Adrenal gland (tissue), 12 donors: ENCODE measurements around the gene AGK. TPM values are rescaled to one million over a fixed set of nuclear protein-coding genes. Genes with fewer than 3 reads are reported as not detected.

Experiments used
- DNase-seq, 7 donors: peaks; one replicate each; pipeline ENCODE4 v3.0.0-alpha.2; 2019 to 2020
- H3K27ac ChIP-seq, 5 donors: fragments of 200-600 bp; sonication (generic) in 4 of 5; 1 replicate in 3 of 5; 2 replicates in 2 of 5; pipeline versions ENCODE4 v1.5.1 to v1.8.0; 2016 to 2020; ENCODE audit warnings: mild to moderate bottlenecking in 1 of 5
- H3K27me3 ChIP-seq: fragments of 200-600 bp; 2 replicates; pipeline ENCODE4 v1.8.0; 2021
- H3K36me3 ChIP-seq, 2 donors: fragments of 200-600 bp; replicated peaks in 1 of 2; 1 replicate in 1 of 2; 2 replicates in 1 of 2; pipeline versions ENCODE4 v1.5.1 to v1.8.0; 2018 to 2022
- H3K4me1 ChIP-seq, 2 donors: fragments of 200-600 bp; replicated peaks in 1 of 2; 1 replicate in 1 of 2; 2 replicates in 1 of 2; pipeline versions ENCODE4 v1.5.1 to v1.8.0; 2018 to 2021
- H3K4me3 ChIP-seq, 4 donors: fragments of 200-600 bp; sonication (generic) in 3 of 4; one replicate each; pipeline ENCODE4 v1.5.1; 2016 to 2018
- H3K9me3 ChIP-seq, 3 donors: fragments of 200-600 bp; sonication (generic) in 1 of 3; replicated peaks in 1 of 3; 1 replicate in 2 of 3; 2 replicates in 1 of 3; pipeline versions ENCODE4 v1.5.1 to v1.8.0; 2016 to 2021
- CTCF ChIP-seq, 6 experiments: fragments of 450-650 bp in 4 of 6; fragments of 200-600 bp in 2 of 6; sonication (generic) in 1 of 6; IDR thresholded peaks; 1 replicate in 5 of 6; 2 replicates in 1 of 6; pipeline versions ENCODE4 v1.5.1 to v1.8.0; 2016 to 2021; ENCODE audit warnings: antibody characterized with exemption in 6 of 6, mild to moderate bottlenecking in 2 of 6, moderate library complexity in 1 of 6
- POLR2A ChIP-seq, 2 donors: fragments of 450-650 bp; IDR thresholded peaks; one replicate each; pipeline ENCODE4 v1.6.1; 2017; ENCODE audit warnings: antibody characterized with exemption in 2 of 2, mild to moderate bottlenecking in 2 of 2, moderate library complexity in 1 of 2
- WGBS, 4 donors: extraction: QIAGEN DNeasy Blood & Tissue Kit in 2 of 4; methylation state at CpG; one replicate each; pipeline versions ENCODE4 v1.1.5 to v1.1.7; 2013 to 2017; 5-methylcytosine and 5-hydroxymethylcytosine counted together
- intact Hi-C, 2 donors: fragments of 100-400 bp; cut with DNase I; formaldehyde crosslinking; loops; one replicate each; pipeline versions ENCODE4 v1.14.1 to v1.15.0; 2022 to 2023
- polyA plus RNA-seq, 3 donors: library from polyadenylated mRNA; stranded (reverse); fragments of 200-250 nt in 2 of 3; fragments of 350-450 nt in 1 of 3; fragmentation: Illumina TruSeq in 1 of 3; extraction: RNeasy Lipid Tissue Mini Kit (QIAGEN cat#74804) in 1 of 3; gene quantifications; one replicate each; pipeline ENCODE4 v1.2.3, GENCODE V29; 2013 to 2014
- total RNA-seq, 9 donors: library from RNA; depleted of rRNA in 4 of 9; stranded (reverse); fragments of >200 nt in 4 of 9; fragments of 120-200 nt in 1 of 9; fragmentation: NEBNext Ultra II Directional in 1 of 9; extraction: Animal tissue kit (Norgen Biotek cat#: 25700) in 1 of 9; gene quantifications; one replicate each; pipeline versions ENCODE4 v1.1.0 to v1.2.4, GENCODE V29; 2013 to 2023
- donor health status: healthy with polysubstance abuse.
- donor health status: Bipolar disorder and iron deficiency.
- donor health status: DM: yes; HTN: yes; CAD: no.
- donor health status: DM: no; HTN: no; CAD: no.
- donor health status: DM: no; HTN: no; CAD: no.
- donor health status: DM: yes; HTN: yes; CAD: no.

Gene AGK
- total and polyA plus RNA-seq, 12 donors: 11.1 to 89.9 (median 28.3) TPM

GRCh38 chr7:141676618-141677017 is 125.4 kb downstream of the AGK start:
- no peak overlapping the region for H3K4me3 ChIP-seq
- H3K27me3 ChIP-seq: no peaks in the 10 kb centered on the region
- no peak for TF ChIP-seq CTCF (IDR thresholded peaks at IDR 0.05)
- no peak for TF ChIP-seq POLR2A (IDR thresholded peaks at IDR 0.05)
- no peaks in the 10 kb centered on the region for H3K9me3 ChIP-seq
- H3K27ac ChIP-seq: no peak overlapping the region
- no peak for DNase-seq
- intact Hi-C loops: no loop called here
- H3K4me1 ChIP-seq: peaks cover 0 to 7% of the 10 kb centered on the region in 2 donors
- no peaks in the 10 kb centered on the region for H3K36me3 ChIP-seq
- 75 to 81% (median 79%) methylated on average over 3 of the region's 3 CpGs for WGBS, 4 donors

- no peak overlapping the region for H3K4me3 ChIP-seq
- intact Hi-C loops: no loop called here
- no peak overlapping the region for H3K27ac ChIP-seq
- no peaks in the 10 kb centered on the region for H3K27me3 ChIP-seq
- H3K9me3 ChIP-seq: no peaks in the 10 kb centered on the region
- no peaks in the 10 kb centered on the region for H3K36me3 ChIP-seq
- no peak for DNase-seq
- peaks cover 0 to 7% of the 10 kb centered on the region in 2 donors for H3K4me1 ChIP-seq
- TF ChIP-seq POLR2A (IDR thresholded peaks at IDR 0.05) (no peak), CTCF (IDR thresholded peaks at IDR 0.05) (no peak)
Observed at GRCh38 chr7:141679014-141679413, 127.8 kb downstream of the AGK start.

DNA sequence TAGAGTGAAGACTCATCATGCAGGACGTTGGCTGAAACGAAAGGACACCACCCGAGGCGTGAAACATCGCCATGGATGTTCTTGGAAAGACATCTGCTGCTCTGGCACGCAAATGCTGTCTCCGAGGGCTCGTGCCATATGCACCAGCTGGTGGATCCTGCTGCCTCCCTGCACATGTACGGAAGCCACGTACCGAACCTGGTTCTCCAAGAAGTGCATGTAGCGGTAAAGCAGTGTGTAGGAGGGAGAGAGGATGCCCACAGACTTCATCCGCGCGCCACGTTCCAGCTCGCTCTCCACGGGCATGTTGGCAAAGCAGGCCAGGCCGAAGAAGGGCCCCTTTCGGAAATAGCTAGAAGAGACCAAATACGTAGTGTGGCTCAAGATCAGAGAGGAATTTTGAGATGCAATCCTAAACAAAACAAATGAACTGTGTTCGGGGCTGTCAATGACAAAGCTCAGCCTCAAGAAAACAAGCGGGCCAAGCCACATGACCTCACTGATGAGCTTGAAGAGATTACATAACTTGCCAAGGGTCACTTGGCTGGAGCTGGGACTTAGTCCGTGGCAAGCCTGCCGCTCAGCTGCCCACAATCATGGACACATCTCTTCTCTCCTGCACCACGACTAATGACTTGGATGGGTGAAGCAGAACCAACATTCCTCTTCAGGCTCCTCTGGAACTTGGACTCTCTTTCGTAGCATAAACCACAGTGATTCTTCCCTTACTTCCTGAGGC is 134.2 kb downstream of the AGK start:
- Histone ChIP-seq H3K9me3 (no peaks in the 10 kb centered on the region), H3K4me1 (peaks cover 0 to 7% of the 10 kb centered on the region in 2 donors), H3K36me3 (peaks cover 0 to 5% of the 10 kb centered on the region in 2 donors), H3K27ac (no peak overlapping the region), H3K4me3 (no peak overlapping the region), H3K27me3 (no peaks in the 10 kb centered on the region)
- 89 to 92% (median 90%) methylated on average over 27 of the region's 27 CpGs for WGBS, 4 donors
- intact Hi-C loops: no loop called here
- DNase-seq: peak in 1 of 7 donors; percentile 9
- TF ChIP-seq CTCF (IDR thresholded peaks at IDR 0.05): no peak
- TF ChIP-seq POLR2A (IDR thresholded peaks at IDR 0.05): no peak

DNA sequence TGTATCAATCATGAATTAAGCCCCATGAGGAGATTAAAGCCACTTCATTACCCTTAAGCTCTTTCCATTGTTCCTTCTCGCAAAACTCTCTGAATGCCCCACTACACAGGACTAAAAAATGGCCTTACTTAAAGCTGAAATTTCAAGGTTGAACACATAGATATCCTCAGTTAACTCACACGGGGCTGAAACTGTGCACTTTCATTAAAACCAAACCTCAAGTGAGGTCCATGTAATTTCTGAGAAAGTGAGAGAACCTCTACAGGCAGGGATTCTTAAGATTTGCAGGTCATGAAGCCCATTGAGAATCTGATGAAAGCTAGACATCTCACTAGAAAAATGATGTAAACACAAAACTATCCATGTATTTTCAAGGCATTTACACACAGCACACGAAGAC is 134.9 kb downstream of the AGK start:
- Histone ChIP-seq H3K4me3 (no peak overlapping the region), H3K9me3 (no peaks in the 10 kb centered on the region), H3K27me3 (no peaks in the 10 kb centered on the region), H3K36me3 (peaks cover 0 to 5% of the 10 kb centered on the region in 2 donors), H3K27ac (no peak overlapping the region), H3K4me1 (peaks cover 0 to 7% of the 10 kb centered on the region in 2 donors)
- intact Hi-C loops: no loop called here
- WGBS, 4 donors: 80 to 92% (median 86%) methylated on average over 3 of the region's 3 CpGs
- DNase-seq: no peak
- no peak for TF ChIP-seq POLR2A (IDR thresholded peaks at IDR 0.05)
- TF ChIP-seq CTCF (IDR thresholded peaks at IDR 0.05): no peak
